Osteocyte (in vitro differentiated cells): ENCODE data around the gene ZNF225. TPM values are rescaled to one million over a fixed set of nuclear protein-coding genes. Genes with fewer than 3 reads are reported as not detected.

Experiments used
- DNase-seq: peaks from one replicate; pipeline ENCODE4 v3.0.0; 2021; ENCODE audit warnings: mixed read lengths; ENCODE audit not compliant: unreplicated experiment; ENCODE audit errors: extremely low spot score
- H3K27ac Mint-ChIP-seq: one replicate; pipeline ENCODE4 v1.8.0; 2021; ENCODE audit warnings: mild to moderate bottlenecking, mixed read lengths; ENCODE audit not compliant: unreplicated experiment
- H3K27me3 Mint-ChIP-seq: one replicate; pipeline ENCODE4 v1.8.0; 2021; ENCODE audit warnings: mixed read lengths; ENCODE audit not compliant: unreplicated experiment
- H3K36me3 Mint-ChIP-seq: one replicate; pipeline ENCODE4 v1.8.0; 2021; ENCODE audit warnings: mixed read lengths; ENCODE audit not compliant: unreplicated experiment
- H3K4me1 Mint-ChIP-seq: one replicate; pipeline ENCODE4 v1.8.0; 2021; ENCODE audit warnings: mixed read lengths; ENCODE audit not compliant: unreplicated experiment
- H3K4me3 Mint-ChIP-seq: one replicate; pipeline ENCODE4 v1.8.0; 2021; ENCODE audit warnings: mild to moderate bottlenecking, moderate library complexity, mixed read lengths; ENCODE audit not compliant: unreplicated experiment
- H3K9me3 Mint-ChIP-seq: one replicate; pipeline ENCODE4 v1.8.0; 2021; ENCODE audit warnings: mixed read lengths; ENCODE audit not compliant: unreplicated experiment
- CTCF ChIP-seq: fragments of 200-600 bp; sonication (generic); IDR thresholded peaks from 2 replicates; pipeline ENCODE4 v1.5.0; 2021; ENCODE audit warnings: antibody characterized with exemption, mild to moderate bottlenecking, moderate library complexity
- long read RNA-seq: library from polyadenylated mRNA; unstranded; transcript quantifications from one replicate; pipeline ENCODE4 v2.0.0, GENCODE V29; 2021
- total RNA-seq: library from RNA; stranded (reverse); gene quantifications from 2 replicates; pipeline ENCODE4 v1.2.1, GENCODE V29; 2021

ZNF225 gene
- 6.1 and 7.9 TPM in 2 replicates for total RNA-seq
- long read RNA-seq, full-length matches to known transcripts: 30 of 43 reads
- long read RNA-seq, partial matches to known transcripts: 0 of 43 reads
- long read RNA-seq, other reads (novel, unspliced or antisense): 13 of 43 reads

DNA sequence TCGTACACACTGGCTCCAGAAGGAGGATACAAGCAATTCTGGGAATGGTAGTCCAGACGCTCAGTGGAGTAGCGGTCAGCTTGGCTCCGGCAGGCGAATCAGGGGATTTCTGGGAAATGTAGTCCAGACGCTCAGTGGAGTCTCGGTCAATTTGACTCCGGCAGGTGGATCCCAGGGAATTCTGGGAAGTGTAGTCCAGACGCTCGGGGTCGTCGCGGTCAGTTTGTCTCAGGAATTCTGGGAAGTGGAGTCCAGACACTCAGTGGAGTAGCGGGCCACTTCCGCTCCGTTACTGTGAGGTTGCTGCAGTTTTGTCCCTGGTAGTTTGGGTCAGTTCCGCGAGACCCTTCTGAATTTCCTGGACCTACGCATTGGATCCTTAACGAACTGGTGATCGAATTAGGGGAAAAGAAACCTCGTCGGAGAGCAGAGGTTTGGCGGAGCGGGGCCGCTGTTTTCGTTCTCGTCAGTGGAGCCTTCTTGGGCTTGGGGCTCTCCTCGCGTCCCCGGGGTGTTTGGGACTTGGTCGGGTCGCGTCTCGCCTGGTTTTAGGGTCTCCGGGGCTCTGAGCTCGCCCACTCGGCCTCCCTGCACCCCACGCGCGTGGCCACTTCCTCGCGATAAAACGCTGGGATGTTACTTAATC lies at the start of gene ZNF225:
ZNF225 (plus strand) TSS at position 262 of the 646 bp plus-strand sequence. CDS start 2,429 bp downstream, outside the sequence.
- peaks cover 19% of the 10 kb centered on the region for H3K9me3 Mint-ChIP-seq
- H3K4me1 Mint-ChIP-seq: peaks cover 20% of the 10 kb centered on the region
- H3K27ac Mint-ChIP-seq: peak within 1 kb of the TSS; percentile 98
- H3K36me3 Mint-ChIP-seq: peaks cover 22% of the 10 kb centered on the region
- peak within 1 kb of the TSS; percentile 96 for H3K4me3 Mint-ChIP-seq
- TF ChIP-seq CTCF: peak; percentile 11
- peak; percentile 97 for DNase-seq
- H3K27me3 Mint-ChIP-seq: no peaks in the 10 kb centered on the region

GRCh38 chr19:44066305-44066704 lies 46.9 kb upstream of the ZNF225 start:
- DNase-seq: no peak
- H3K4me1 Mint-ChIP-seq: peaks cover 3% of the 10 kb centered on the region
- H3K9me3 Mint-ChIP-seq: peaks cover 49% of the 10 kb centered on the region
- H3K36me3 Mint-ChIP-seq: peaks cover 68% of the 10 kb centered on the region
- no peak for TF ChIP-seq CTCF
- no peaks in the 10 kb centered on the region for H3K27me3 Mint-ChIP-seq
- no peak overlapping the region for H3K27ac Mint-ChIP-seq
- no peak overlapping the region for H3K4me3 Mint-ChIP-seq

DNA sequence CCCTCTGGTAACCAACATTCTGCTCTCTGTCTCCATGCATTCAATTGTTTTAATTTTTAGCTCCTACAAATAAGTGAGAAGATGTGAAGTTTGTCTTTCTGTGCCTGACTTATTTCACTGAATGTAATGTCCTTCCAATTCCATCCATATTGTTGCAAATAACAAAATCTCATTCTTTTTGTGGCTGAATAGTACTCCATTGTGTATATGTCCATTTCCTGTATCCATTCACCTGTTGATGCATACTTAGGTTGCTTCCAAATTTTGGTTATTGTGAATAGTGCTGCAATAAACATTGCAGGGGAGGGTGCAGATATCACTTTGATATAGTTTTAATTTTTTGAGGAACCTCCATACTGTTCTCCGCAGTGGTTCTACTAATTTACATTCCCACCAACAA lies 43.8 kb upstream of the ZNF225 start:
- no peak for DNase-seq
- Mint-ChIP-seq H3K4me3 (no peak overlapping the region), H3K4me1 (peaks cover 20% of the 10 kb centered on the region), H3K27me3 (no peaks in the 10 kb centered on the region), H3K9me3 (peaks cover 52% of the 10 kb centered on the region), H3K27ac (no peak overlapping the region), H3K36me3 (peaks cover 51% of the 10 kb centered on the region)
- no peak for TF ChIP-seq CTCF

- Mint-ChIP-seq H3K4me3 (peak within 1 kb of the TSS; percentile 93), H3K27ac (peak within 1 kb of the TSS; percentile 88), H3K27me3 (no peaks in the 10 kb centered on the region), H3K4me1 (peaks cover 20% of the 10 kb centered on the region), H3K9me3 (peaks cover 34% of the 10 kb centered on the region), H3K36me3 (peaks cover 33% of the 10 kb centered on the region)
- no peak for TF ChIP-seq CTCF
- DNase-seq: peak; percentile 92
Measured at GRCh38 chr19:44071824-44072542, 41.2 kb upstream of the ZNF225 start, which contains the start of gene ZNF284. Gene ZNF284 (plus strand): TSS chr19:44072159. CDS start chr19:44076390, 4,231 bp downstream.
